Stimulated activated CD4-positive, alpha-beta T cell treated with anti-CD3 and anti-CD28 coated beads, Interleukin-12 subunit alpha, Interleukin-12 subunit beta, amount 100 ng/mL, for 24 hours (primary cell): ENCODE data around the gene ACTR2.
"Not testable (repeated sequence)": the region's sequence is repeated elsewhere in the genome, so short reads cannot be mapped to it uniquely, and the experiment has no call there.

ENCODE experiments used
- DNase-seq, 2 experiments: peaks; one replicate each; pipeline ENCODE4 v3.0.0-alpha.2; 2020; ENCODE audit warnings: low read depth in 2 of 2

ACTR2 gene

GRCh38 chr2:65228263-65228750, 676 bp downstream of the ACTR2 start:
- no peak for DNase-seq

DNA sequence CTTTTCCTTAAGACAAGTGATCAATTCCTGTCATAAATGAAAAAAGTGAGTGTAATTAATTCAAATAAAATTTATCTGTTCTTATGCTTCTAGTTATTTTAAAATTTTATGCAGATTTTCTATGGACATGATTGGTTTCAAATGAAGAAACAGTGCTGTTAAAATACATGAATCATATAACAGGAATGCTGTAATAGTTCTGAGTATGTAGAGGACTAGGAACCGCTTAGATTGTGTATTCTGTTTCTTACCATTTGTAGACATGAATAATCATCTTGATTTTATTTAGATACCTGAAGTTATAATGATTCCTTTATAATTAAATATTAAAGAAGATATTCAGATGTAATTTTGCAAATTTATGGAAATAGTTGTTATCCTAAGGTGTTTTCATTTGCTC, 3.5 kb downstream of the ACTR2 start:
- no peak for DNase-seq

GRCh38 chr2:65231892-65232477, 4.4 kb downstream of the ACTR2 start:
- no peak for DNase-seq

- no peak for DNase-seq
Observed at GRCh38 chr2:65232636-65233035, 5.0 kb downstream of the ACTR2 start.

- no peak for DNase-seq
Observed at GRCh38 chr2:65240657-65241056, 13.0 kb downstream of the ACTR2 start.

DNA sequence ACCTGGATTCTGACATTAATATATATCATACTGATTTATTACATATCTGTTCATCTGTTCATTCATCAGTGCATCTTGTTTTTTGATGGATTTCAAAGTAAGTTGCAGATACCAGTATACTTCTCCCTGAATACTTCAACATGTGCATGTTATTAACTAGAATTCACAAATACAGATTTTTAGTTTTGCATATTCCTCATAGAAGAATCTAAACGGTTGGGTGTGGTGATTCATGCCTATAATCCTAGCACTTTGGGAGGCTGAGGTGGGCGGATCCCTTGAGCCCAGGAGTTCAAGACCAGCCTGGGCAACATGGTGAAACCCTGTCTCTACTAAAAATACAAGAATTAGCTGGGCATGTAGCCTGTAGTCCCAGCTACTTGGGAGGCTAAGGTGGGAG, 16.8 kb downstream of the ACTR2 start:
- not testable (repeated sequence) for DNase-seq

DNA sequence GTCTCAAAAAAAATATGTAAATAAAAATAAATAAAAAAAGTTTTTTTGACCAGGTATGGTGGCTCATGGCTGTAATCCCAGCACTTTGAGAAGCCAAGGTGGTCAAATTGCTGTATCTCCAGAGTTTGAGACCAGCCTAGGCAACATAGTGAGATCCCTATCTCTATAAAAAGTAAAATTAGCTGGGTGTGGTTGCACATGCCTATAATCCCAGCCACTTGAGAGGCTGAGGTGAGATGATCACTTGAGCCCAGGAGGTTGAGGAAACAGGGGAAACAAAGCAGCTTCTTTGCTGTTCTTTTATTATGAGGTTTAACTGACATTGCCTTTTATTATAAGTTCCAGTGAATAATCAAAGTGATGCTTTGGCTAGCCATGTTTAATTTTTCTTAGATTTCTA, 25.0 kb downstream of the ACTR2 start:
- no peak for DNase-seq

GRCh38 chr2:65255356-65255755, 27.7 kb downstream of the ACTR2 start:
- no peak for DNase-seq

- no peak for DNase-seq
Observed at GRCh38 chr2:65256054-65256453, 28.4 kb downstream of the ACTR2 start.

- not testable (repeated sequence) for DNase-seq
Observed at GRCh38 chr2:65257866-65258265, 30.2 kb downstream of the ACTR2 start.

- no peak for DNase-seq
Observed at GRCh38 chr2:65261676-65262075, 34.0 kb downstream of the ACTR2 start.

- no peak for DNase-seq
Observed at GRCh38 chr2:65263262-65263661, 35.6 kb downstream of the ACTR2 start.

DNA sequence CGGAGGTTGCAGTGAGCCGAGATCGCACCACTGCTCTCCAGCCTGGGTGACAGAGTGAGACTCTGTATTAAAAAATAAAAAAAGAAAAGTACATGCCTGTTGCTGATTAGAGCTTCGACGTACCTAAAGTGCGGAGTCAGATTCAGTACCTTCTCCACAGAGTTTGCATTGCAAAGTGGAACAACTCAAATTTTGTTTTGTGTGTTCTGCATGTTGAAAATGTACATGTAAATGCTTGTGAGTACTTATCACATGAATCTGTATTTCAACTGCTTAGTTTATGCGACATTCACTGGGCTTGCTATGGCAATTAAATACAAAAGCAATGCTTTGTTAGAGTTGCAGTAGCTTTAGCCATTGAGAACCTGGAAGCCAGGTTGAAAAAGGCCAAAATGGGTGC, 36.4 kb downstream of the ACTR2 start:
- no peak for DNase-seq

- DNase-seq = no peak
Observed at GRCh38 chr2:65264821-65265670, 37.4 kb downstream of the ACTR2 start.

DNA sequence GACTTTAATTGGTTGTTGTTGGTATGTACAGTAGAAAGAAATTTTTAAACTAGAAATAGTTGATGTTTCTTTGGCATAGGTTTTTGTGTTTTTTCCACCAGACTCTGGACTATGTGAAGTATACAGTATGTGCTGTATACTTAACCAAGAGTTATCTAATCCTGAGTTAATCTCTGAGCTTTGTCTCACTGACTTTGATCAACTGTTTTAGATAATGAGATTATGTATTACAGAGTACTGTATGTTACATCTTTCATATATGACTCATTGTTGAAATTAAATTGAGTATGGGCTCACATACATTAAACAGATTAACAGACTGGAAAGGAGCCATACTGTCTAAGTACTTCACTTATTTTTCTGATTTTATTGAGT, 38.0 kb downstream of the ACTR2 start:
- DNase-seq = no peak

- DNase-seq = no peak
Observed at GRCh38 chr2:65267008-65267407, 39.4 kb downstream of the ACTR2 start.

GRCh38 chr2:65268957-65269356, 41.3 kb downstream of the ACTR2 start:
- no peak for DNase-seq

DNA sequence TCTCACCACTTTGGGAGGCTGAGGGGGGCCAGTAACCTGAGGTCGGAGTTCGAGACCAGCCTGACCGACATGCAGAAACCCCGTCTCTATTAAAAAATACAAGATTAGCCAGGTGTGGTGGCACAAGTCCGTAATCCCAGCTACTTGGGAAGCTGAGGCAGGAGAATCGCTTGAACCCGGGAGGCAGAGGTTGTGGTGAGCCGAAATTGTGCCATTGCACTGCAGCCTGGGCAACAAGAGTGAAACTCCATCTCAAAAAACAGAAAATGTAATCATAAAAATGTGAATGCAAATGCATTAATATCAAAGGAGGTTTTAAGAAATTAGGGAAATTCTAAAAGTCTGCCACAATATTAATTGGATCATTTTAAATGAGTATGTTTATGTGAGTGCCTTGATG, 45.7 kb downstream of the ACTR2 start:
- no peak for DNase-seq

- no peak for DNase-seq
Observed at GRCh38 chr2:65275141-65275915, 47.7 kb downstream of the ACTR2 start.

GRCh38 chr2:65276609-65277008, 49.0 kb downstream of the ACTR2 start:
- no peak for DNase-seq

GRCh38 chr2:65277118-65277517, 49.5 kb downstream of the ACTR2 start:
- no peak for DNase-seq

DNA sequence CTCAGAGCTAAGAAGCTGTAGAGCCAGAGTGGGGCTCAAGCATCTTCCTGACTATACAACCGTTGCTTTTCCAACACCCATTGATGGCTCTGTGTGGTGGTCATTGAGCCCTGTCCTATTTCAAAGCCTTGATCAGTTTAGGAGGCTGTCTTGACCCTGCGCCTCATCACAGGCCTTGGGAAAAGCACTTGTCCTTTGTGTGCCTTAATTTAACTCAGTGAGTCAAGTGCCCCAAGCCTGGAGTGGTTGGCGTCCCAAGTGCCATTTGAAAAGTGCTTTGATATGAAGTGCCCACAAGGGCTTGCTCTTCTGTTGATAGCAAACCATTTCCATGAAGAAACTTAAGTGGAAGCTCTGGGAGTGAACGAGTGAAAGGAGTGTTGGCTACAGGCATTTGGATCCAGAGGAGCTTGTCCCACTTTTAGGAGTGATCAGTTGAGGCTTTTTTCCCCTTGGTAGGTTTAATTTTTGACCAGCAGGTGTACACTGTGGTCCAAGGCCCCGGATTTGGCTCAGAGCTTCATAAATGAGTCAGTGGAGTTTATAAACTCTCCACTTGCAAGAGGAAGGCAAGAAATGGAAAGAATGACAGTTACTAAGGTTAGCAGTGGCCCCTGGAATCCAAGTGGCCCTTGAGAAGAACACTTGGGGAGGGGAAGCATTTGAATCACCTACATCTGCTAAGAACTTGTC, 50.3 kb downstream of the ACTR2 start:
- no peak for DNase-seq
